Osteocyte (in vitro differentiated cells): ENCODE data around the gene ZDHHC1. TPM values are rescaled to one million over a fixed set of nuclear protein-coding genes. Genes with fewer than 3 reads are reported as not detected.

Source experiments
- DNase-seq: peaks from one replicate; pipeline ENCODE4 v3.0.0; 2021; ENCODE audit warnings: mixed read lengths; ENCODE audit not compliant: unreplicated experiment; ENCODE audit errors: extremely low spot score
- H3K27ac Mint-ChIP-seq: one replicate; pipeline ENCODE4 v1.8.0; 2021; ENCODE audit warnings: mild to moderate bottlenecking, mixed read lengths; ENCODE audit not compliant: unreplicated experiment
- H3K27me3 Mint-ChIP-seq: one replicate; pipeline ENCODE4 v1.8.0; 2021; ENCODE audit warnings: mixed read lengths; ENCODE audit not compliant: unreplicated experiment
- H3K36me3 Mint-ChIP-seq: one replicate; pipeline ENCODE4 v1.8.0; 2021; ENCODE audit warnings: mixed read lengths; ENCODE audit not compliant: unreplicated experiment
- H3K4me1 Mint-ChIP-seq: one replicate; pipeline ENCODE4 v1.8.0; 2021; ENCODE audit warnings: mixed read lengths; ENCODE audit not compliant: unreplicated experiment
- H3K4me3 Mint-ChIP-seq: one replicate; pipeline ENCODE4 v1.8.0; 2021; ENCODE audit warnings: mild to moderate bottlenecking, moderate library complexity, mixed read lengths; ENCODE audit not compliant: unreplicated experiment
- H3K9me3 Mint-ChIP-seq: one replicate; pipeline ENCODE4 v1.8.0; 2021; ENCODE audit warnings: mixed read lengths; ENCODE audit not compliant: unreplicated experiment
- CTCF ChIP-seq: fragments of 200-600 bp; sonication (generic); IDR thresholded peaks from 2 replicates; pipeline ENCODE4 v1.5.0; 2021; ENCODE audit warnings: antibody characterized with exemption, mild to moderate bottlenecking, moderate library complexity
- total RNA-seq: library from RNA; stranded (reverse); gene quantifications from 2 replicates; pipeline ENCODE4 v1.2.1, GENCODE V29; 2021

Gene ZDHHC1
- total RNA-seq, 1 donor from 2014 or later = 15.4 TPM

- Mint-ChIP-seq H3K9me3 (no peaks in the 10 kb centered on the region), H3K27ac (peak within 1 kb of the TSS; percentile 62), H3K27me3 (peaks cover 2% of the 10 kb centered on the region), H3K4me1 (peaks cover 30% of the 10 kb centered on the region), H3K36me3 (no peaks in the 10 kb centered on the region), H3K4me3 (peak within 1 kb of the TSS; percentile 50)
- DNase-seq = peak; percentile 96
- peak; percentile 72 for TF ChIP-seq CTCF
Observed at GRCh38 chr16:67393111-67393787, 23.0 kb downstream of the ZDHHC1 start, which contains the start of gene TPPP3. TSS of gene TPPP3 (minus strand) at chr16:67393498. CDS start at chr16:67391111, 2,387 bp downstream.

GRCh38 chr16:67392301-67393059 lies 23.8 kb downstream of the ZDHHC1 start:
- Mint-ChIP-seq H3K27ac (no peak overlapping the region), H3K9me3 (no peaks in the 10 kb centered on the region), H3K36me3 (no peaks in the 10 kb centered on the region), H3K4me3 (no peak overlapping the region), H3K27me3 (peaks cover 5% of the 10 kb centered on the region), H3K4me1 (peaks cover 30% of the 10 kb centered on the region)
- TF ChIP-seq CTCF = no peak
- no peak for DNase-seq

- no peak for DNase-seq
- no peak overlapping the region for H3K27ac Mint-ChIP-seq
Observed at GRCh38 chr16:67391424-67392300, 24.6 kb downstream of the ZDHHC1 start.

GRCh38 chr16:67390816-67391423 lies 25.4 kb downstream of the ZDHHC1 start:
- peaks cover 22% of the 10 kb centered on the region for H3K4me1 Mint-ChIP-seq
- H3K27ac Mint-ChIP-seq = peak overlapping the region; percentile 52
- H3K36me3 Mint-ChIP-seq = no peaks in the 10 kb centered on the region
- H3K27me3 Mint-ChIP-seq = peaks cover 11% of the 10 kb centered on the region
- TF ChIP-seq CTCF = no peak
- no peaks in the 10 kb centered on the region for H3K9me3 Mint-ChIP-seq
- no peak overlapping the region for H3K4me3 Mint-ChIP-seq
- no peak for DNase-seq

More at GRCh38 chr16:67391424-67392300, 24.6 kb downstream of the ZDHHC1 start:
- H3K36me3 Mint-ChIP-seq = no peaks in the 10 kb centered on the region
- TF ChIP-seq CTCF = no peak
- H3K27me3 Mint-ChIP-seq = peaks cover 5% of the 10 kb centered on the region
- H3K9me3 Mint-ChIP-seq = no peaks in the 10 kb centered on the region
- H3K4me3 Mint-ChIP-seq = no peak overlapping the region
- H3K4me1 Mint-ChIP-seq = peaks cover 26% of the 10 kb centered on the region
